A673 (cell line): ENCODE results near the gene BAG5.

Experiments used
- EZH2 ChIP-seq: fragments of 200-600 bp; sonication (generic); IDR thresholded peaks from 2 replicates; pipeline ENCODE4 v1.6.1; 2017; ENCODE audit warnings: borderline replicate concordance, low read depth, mild to moderate bottlenecking, mixed read lengths, antibody characterized with exemption, low read length; ENCODE audit not compliant: poor library complexity, severe bottlenecking
- TF ChIP-seq, protein P1 (sequence below): fragments of 300-800, 200-600 bp; sonication (generic); conservative IDR thresholded peaks from 2 replicates; pipeline ENCODE4 v1.5.1; 2017; ENCODE audit warnings: low read depth, mild to moderate bottlenecking, antibody characterized with exemption, low read length, moderate library complexity, mixed read lengths

DNA sequence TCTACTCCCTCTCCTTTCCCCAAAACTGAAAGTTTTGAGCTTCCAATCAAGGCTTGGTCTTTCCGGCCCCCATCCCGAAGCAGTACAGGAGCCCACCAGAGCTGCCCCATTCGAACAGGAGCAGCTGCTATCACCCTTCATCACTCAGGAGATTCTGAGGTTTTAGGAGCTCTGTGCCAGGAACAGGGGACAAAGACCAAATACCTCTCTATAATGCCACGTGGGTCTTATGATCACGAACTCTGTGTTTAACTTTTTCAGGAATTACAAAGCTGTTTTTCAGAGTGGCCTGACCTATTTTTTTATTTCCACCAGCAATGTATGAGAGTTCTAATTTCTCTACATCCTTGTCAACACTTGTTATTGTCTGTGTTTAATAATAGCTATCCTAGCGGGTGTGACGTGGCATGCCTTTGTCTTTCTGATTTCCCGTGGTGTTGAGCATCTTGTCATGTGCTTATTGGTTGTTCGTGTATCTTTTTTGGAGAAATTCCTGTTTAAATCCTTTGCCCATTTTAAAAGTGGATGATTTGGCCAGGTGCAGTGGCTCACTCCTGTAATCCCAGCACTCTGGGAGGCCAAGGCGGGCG, 22.0 kb upstream of the BAG5 start:
- TF ChIP-seq, protein P1, sequence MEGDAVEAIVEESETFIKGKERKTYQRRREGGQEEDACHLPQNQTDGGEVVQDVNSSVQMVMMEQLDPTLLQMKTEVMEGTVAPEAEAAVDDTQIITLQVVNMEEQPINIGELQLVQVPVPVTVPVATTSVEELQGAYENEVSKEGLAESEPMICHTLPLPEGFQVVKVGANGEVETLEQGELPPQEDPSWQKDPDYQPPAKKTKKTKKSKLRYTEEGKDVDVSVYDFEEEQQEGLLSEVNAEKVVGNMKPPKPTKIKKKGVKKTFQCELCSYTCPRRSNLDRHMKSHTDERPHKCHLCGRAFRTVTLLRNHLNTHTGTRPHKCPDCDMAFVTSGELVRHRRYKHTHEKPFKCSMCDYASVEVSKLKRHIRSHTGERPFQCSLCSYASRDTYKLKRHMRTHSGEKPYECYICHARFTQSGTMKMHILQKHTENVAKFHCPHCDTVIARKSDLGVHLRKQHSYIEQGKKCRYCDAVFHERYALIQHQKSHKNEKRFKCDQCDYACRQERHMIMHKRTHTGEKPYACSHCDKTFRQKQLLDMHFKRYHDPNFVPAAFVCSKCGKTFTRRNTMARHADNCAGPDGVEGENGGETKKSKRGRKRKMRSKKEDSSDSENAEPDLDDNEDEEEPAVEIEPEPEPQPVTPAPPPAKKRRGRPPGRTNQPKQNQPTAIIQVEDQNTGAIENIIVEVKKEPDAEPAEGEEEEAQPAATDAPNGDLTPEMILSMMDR: no peak
- no peak for TF ChIP-seq EZH2
